Effector CD8-positive, alpha-beta T cell (primary cell): ENCODE measurements around the gene CDK7.

Source experiments
- DNase-seq: peaks from one replicate; lab custom pipeline; 2025; lab: John Stamatoyannopoulos, UW

CDK7 gene

DNA sequence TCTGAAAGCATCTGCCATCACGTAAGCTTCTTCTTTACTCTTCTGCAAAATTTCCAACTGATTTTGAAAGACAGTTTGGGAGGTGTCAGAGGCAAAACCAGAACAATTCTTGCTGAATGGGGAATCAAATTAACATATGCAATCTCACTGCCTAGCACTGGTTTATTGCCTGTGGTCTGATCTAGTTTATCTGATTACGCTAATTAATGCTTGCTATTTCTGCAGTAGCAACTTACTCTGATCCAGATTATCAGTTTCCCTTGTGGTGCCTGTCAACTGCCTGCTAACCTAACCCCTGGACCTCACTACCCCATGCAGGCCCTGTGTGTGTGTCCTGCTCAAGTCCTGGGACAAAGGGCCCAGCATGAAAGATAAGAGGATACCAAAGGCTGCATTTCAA is 57.6 kb downstream of the CDK7 start:
- DNase-seq, result no peak

DNA sequence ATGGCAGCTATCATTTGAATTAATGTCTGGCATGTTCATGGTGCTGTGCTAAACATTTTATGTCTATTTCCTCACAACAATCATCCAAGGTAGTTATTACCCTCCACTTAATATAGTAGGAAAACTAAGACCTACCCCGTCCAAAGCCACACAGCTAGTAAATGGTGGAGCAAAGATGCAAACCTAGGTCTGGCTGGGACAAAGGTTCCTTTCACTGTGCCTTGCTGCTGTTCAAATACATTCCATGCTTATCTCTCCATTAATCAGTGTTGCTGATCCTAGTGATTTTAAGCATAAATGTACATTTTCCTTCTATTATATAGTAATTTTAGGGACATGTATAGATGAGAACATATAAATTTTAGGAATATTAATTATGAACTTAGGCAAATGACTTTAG is 59.2 kb downstream of the CDK7 start:
- DNase-seq, result no peak

DNA sequence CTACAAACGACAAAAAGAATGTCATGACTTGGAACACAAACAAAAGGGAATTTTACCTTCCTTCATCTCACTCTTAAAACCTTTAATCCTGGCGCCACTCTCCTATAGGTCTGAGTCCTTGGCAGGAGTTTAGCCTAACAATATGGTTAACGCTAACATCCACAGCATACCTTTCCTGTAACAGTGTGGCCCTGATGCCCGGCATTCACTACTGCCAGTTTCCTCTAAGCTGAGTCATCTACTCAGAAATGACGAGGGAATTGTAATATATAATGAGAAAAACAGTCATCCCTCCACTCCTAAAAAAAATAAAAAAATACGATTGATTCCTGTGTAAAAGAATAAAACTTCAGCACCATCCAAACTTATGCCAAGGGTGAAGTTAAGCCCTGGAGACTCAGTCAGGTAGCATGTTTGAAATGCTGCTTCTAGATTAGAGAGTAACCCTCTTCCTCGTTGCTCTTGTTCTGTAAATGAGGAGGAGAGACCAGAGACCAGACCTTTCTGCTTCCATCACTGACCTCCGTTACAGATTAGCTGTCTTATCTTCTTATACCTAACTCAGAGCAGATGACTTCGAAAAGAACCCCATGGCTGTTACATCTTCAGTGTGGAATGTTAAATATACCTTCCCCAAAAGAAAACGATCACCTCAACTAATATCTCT is 60.5 kb downstream of the CDK7 start:
- no peak for DNase-seq

DNA sequence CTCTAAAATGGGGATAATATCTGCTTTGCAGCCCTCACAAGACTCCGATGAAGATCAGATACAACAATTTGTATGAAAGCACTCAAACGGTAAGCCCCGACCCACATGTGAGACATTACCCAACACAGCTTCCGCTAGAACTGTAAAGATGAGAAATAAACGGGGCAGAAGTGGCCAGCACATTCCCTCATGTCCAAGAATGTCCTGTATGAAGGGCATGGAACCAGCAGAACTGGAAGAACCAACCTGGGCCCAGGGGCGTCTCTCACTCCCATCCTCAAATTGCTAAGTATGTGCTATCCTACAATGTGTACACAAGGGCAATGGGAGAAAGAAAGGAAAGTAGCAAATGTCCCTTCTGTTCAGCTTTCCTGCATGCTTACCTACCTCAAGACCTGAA is 64.9 kb downstream of the CDK7 start:
- DNase-seq, result no peak

DNA sequence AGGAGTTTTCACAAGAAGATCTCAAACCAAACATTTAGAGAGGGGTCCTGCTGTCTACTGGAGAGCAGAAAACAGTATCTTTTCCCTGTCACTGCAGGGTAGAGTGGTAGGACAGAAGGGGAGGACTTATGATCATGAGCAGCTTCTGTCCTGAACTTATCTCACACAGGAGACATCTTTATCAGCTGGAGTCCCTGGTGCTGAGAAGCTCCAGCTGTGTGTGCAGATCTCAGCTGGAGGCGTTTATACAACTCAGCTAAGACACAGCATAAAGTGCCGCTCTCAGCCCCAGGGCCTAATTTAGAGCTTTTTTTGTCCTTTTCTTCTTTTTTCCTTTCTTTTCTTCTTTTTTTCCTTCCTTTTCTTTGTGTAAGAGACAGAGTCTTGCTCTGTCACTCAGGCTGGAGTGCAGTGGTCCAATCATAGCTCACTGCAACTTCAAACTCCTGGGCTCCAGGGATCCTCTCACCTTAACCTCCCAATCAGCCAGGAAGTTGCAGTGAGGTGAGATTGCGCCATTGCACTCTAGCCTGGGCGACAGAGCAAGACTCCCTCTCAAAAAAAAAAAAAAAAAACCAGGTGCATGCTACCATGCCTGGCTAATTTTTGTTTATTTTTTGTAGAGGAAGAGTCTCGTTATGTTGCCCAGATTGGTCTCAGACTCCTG is 66.0 kb downstream of the CDK7 start:
- DNase-seq, result no peak

DNA sequence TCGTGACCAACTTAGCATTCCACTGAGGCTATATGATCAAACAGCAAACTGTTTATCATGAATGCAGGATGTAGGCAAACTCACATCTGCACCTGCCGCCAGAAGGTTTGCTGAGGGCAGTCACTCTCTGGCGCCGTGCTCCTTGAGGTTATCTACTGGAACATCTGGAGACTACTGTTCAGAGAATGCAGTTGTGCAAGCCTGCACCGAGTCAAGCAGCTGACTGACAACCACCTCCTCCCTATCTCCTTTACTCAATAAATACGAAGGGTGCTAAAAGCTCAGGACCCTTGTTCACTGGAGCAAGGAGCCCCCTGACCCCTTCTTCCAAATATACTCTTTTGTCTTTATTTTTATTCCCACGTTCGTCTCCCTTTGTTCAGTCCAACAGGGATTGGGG is 70.8 kb downstream of the CDK7 start:
- DNase-seq, result no peak

DNA sequence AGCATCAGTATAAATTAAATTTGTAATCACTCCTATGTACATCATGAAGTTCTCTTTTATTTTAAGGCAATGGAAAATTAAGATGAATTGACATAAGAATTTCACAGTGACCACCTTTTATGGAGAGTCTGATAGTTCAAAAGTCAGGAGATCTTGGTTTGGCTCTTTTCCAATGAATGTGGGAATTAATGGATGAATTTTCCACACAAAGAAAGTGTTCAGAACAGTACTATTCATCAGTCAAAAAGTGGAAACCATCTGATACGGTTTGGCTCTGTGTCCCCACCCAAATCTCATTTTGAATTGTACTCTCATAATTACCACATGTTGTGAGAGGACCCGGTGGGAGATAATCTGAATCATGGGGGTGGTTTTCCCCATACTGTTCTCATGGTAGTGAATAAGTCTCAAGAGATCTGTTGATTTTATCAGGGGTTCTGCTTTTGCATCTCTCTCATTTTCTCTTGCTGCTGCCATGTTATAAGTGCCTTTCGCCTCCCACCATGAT is 73.4 kb downstream of the CDK7 start:
- DNase-seq, result no peak

DNA sequence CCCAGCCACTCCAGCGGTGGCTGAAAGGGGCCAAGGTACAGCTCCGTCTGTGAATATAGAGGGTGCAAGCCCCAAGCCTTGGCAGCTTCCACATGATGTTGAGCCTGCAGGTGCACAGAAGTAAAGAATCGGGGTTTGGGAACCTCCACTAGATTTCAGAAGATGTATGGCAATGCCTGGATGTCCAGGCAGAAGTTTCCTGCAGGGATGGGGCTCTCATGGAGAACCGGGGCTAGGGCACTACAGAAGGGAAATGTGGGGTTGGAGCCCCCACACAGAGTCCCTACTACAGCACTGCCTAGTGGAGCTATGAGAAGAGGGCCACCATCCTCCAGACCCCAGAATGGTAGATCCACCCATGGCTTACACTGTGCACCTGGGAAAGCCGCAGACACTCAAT is 74.7 kb downstream of the CDK7 start:
- no peak for DNase-seq

DNA sequence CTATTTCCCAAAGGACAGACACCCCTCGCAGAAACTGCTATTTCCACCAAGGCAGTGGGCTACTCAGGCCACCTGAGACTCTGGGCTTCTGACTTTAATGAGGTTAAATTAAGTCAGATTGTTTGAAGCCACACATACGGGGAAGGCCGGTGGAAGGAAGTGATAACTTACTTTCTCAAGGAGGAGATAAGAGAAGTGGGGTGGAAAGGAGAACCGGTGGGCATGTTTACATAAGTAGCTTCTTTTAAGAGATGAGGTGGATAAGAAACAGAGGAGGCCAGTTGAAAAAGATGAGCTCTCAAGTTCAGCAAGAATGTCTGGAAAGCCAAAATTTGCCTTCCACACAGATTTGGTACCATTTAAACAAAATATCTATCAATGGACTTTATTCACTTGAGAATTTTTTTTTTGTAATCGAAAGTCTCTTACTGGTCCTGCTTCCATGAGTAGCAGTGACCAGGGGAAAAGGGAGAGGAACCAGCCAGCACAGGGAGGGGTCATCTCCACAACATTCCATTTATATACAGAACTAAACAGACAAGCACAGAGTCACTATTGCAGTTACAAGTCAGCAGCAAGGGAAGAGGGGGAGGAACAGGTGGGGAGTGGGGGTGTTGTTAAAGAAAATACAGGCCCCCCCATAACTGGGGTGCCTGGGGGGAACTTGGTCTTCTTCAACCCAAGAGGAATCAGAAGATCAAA is 77.9 kb downstream of the CDK7 start:
- no peak for DNase-seq

DNA sequence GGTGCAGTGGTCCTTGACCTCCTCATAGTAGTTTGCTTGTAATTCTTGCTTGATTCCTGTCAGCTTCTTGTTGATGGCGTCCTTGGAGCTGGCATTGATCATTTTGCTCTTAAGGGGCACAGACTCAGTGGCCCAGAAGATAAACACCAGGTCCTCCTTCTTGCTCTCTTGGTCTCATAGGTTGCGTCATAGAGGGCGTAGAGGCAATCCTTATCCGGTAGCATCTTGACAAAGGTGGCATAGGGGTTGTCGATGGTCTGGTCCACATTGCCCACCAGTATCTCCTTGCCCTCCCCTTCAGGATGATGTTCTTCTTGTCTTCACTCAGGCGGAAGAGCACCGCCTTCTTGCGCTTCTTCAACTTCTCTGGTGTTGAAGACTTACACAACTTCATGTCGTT is 78.7 kb downstream of the CDK7 start:
- DNase-seq, result no peak

DNA sequence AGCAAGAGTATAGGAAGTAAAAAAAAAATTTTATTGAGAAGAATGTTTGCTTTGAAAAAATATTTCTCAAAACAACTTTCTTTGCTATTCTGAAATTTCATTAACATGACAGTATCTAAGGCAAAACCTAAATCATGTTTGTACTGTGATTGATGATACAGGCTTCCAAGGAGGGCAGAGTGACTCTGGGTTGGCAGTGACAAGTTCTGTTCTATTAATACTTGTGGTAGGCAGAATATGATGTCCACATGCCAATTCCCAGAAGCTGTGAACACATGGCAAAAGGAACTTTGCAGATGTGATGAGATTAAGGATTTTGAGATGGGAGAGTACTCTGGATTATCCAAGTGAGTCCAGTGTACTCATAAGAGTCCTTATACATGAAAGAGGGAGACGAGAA is 81.3 kb downstream of the CDK7 start:
- no peak for DNase-seq

DNA sequence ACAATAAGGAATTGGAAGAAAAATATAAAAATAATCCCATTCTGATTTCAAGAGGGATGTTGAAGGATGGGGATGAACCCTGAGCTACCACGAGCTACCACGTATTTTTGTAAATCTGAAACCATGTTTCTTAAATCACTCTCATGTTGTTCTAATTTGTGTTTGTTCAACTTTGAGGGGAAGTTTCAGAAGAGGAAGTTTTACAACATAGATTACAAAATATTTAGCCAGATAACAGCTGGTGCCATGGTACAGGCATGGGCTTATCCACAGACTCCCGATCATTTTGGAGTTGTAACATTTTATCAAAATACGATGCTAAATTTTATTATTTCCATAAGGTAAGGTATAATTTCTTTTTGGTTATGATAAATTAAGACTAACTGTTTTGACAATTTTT is 82.7 kb downstream of the CDK7 start:
- no peak for DNase-seq

DNA sequence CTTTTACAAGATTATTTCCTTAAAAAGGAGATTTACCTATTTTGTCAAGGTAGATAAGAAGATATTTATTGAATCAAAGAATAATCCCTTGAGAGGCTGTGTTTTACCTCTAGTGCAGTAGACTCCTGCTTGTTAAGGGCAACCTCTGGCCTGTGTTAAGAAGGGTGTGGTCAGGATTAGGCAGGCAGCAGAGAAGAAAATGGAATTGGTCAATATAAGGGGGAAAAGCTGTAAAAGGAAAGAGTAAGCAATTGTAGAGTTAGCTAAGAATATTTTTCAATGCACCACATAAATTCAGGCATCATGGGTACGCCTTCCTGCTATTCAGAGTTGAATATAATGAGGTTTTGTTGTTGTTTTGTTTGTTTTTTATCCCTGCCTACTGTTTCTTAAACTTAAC is 91.7 kb downstream of the CDK7 start:
- no peak for DNase-seq
